GM12878 (cell line): ENCODE measurements around the gene COPZ1. TPM values are rescaled to one million over a fixed set of nuclear protein-coding genes. Genes with fewer than 3 reads are reported as not detected.

ENCODE experiments used
- CREM ChIP-seq: IDR thresholded peaks from 2 replicates; pipeline ENCODE4 v1.6.1; 2014; ENCODE audit warnings: antibody characterized with exemption, low read depth
- E4F1 ChIP-seq: fragments of 450-650 bp; IDR thresholded peaks from 2 replicates; pipeline ENCODE4 v1.6.1; 2018; ENCODE audit warnings: borderline replicate concordance, mild to moderate bottlenecking; ENCODE audit not compliant: partially characterized antibody
- EZH2 ChIP-seq: IDR thresholded peaks from 2 replicates; pipeline ENCODE4 v1.6.1; 2012; ENCODE audit warnings: low read depth, mild to moderate bottlenecking, control low read depth, inconsistent platforms, low read length, borderline replicate concordance; ENCODE audit not compliant: control insufficient read depth
- FOXM1 ChIP-seq: IDR thresholded peaks from 2 replicates; pipeline ENCODE4 v1.6.1; 2012; ENCODE audit warnings: low read depth, mild to moderate bottlenecking, inconsistent platforms, low read length, moderate library complexity
- HDAC6 ChIP-seq: fragments of 200-600 bp; sonication (generic); IDR thresholded peaks from one replicate; pipeline ENCODE4 v1.8.0; 2017; ENCODE audit warnings: antibody characterized with exemption; ENCODE audit not compliant: unreplicated experiment
- HDGF ChIP-seq: fragments of 450-650 bp; IDR thresholded peaks from 2 replicates; pipeline ENCODE4 v1.6.1; 2016; ENCODE audit warnings: antibody characterized with exemption
- IRF5 ChIP-seq: fragments of 450-650 bp; IDR thresholded peaks from 2 replicates; pipeline ENCODE4 v1.6.1; 2017; ENCODE audit warnings: borderline replicate concordance
- RELB ChIP-seq: fragments of 450-650 bp; IDR thresholded peaks from 2 replicates; pipeline ENCODE4 v1.6.1; 2017; ENCODE audit warnings: low read depth, mild to moderate bottlenecking, moderate library complexity
- TARDBP ChIP-seq: IDR thresholded peaks from 2 replicates; pipeline ENCODE4 v1.6.1; 2016; ENCODE audit warnings: borderline replicate concordance
- TCF12 ChIP-seq: IDR thresholded peaks from 2 replicates; pipeline ENCODE4 v1.6.1; 2011; ENCODE audit warnings: low read depth, mild to moderate bottlenecking, low read length
- TCF7 ChIP-seq: IDR thresholded peaks from 2 replicates; pipeline ENCODE4 v1.6.1; 2014; ENCODE audit warnings: antibody characterized with exemption, borderline replicate concordance
- ZNF207 ChIP-seq: fragments of 450-650 bp; IDR thresholded peaks from 2 replicates; pipeline ENCODE4 v1.6.1; 2014; ENCODE audit warnings: antibody characterized with exemption, mild to moderate bottlenecking, borderline replicate concordance
- ZNF592 ChIP-seq: fragments of 450-650 bp; IDR thresholded peaks from 2 replicates; pipeline ENCODE4 v1.6.1; 2017; ENCODE audit warnings: mild to moderate bottlenecking, moderate library complexity
- polyA plus RNA-seq, 11 experiments: library from polyadenylated mRNA; depleted of rRNA in 4 of 11; unstranded in 6 of 11; stranded (reverse) in 5 of 11; fragments of >200 nt; fragmentation: Nextera tagmentation in 4 of 11; fragmentation: Illumina TruSeq in 1 of 11; extraction: Ambion mirVana in 4 of 11; extraction: Trizol in 1 of 11; gene quantifications; 1 replicate in 1 of 11; 2 replicates in 10 of 11; pipeline versions ENCODE4 v1.2.1 to v1.2.3, GENCODE V29; 2011 to 2016; ENCODE audit warnings: inconsistent platforms in 2 of 11, missing spikeins in 2 of 11, low read depth in 1 of 11
- total RNA-seq, 4 experiments: library from RNA; depleted of rRNA in 3 of 4; stranded (reverse); fragments of >200 nt in 3 of 4; fragmentation: Illumina TruSeq in 1 of 4; extraction: Trizol in 1 of 4; gene quantifications; 2 replicates each; pipeline versions ENCODE4 v1.2.1 to v1.2.3, GENCODE V29; 2013 to 2021
- TF ChIP-seq, protein P1 (sequence below): fragments of 150-350 bp; IDR thresholded peaks from 2 replicates; pipeline ENCODE4 v1.6.1; 2016; ENCODE audit warnings: low read depth, low read length

Gene COPZ1
- total and polyA plus RNA-seq, 10 of the 15 experiments (the other 5 are each of a cell fraction or from before 2014, with no cell fraction given): 112 to 378 (median 184) TPM

GRCh38 chr12:54286042-54287030, 38.6 kb upstream of the COPZ1 start (continued):
- TF ChIP-seq FOXM1 (no peak), RELB (no peak), ZNF207 (no peak), TCF7 (no peak), EZH2 (no peak), ZNF592 (no peak), IRF5 (no peak), HDAC6 (no peak), TCF12 (no peak), E4F1 (no peak), HDGF (no peak), CREM (no peak), TARDBP (no peak)
- TF ChIP-seq, protein P1, sequence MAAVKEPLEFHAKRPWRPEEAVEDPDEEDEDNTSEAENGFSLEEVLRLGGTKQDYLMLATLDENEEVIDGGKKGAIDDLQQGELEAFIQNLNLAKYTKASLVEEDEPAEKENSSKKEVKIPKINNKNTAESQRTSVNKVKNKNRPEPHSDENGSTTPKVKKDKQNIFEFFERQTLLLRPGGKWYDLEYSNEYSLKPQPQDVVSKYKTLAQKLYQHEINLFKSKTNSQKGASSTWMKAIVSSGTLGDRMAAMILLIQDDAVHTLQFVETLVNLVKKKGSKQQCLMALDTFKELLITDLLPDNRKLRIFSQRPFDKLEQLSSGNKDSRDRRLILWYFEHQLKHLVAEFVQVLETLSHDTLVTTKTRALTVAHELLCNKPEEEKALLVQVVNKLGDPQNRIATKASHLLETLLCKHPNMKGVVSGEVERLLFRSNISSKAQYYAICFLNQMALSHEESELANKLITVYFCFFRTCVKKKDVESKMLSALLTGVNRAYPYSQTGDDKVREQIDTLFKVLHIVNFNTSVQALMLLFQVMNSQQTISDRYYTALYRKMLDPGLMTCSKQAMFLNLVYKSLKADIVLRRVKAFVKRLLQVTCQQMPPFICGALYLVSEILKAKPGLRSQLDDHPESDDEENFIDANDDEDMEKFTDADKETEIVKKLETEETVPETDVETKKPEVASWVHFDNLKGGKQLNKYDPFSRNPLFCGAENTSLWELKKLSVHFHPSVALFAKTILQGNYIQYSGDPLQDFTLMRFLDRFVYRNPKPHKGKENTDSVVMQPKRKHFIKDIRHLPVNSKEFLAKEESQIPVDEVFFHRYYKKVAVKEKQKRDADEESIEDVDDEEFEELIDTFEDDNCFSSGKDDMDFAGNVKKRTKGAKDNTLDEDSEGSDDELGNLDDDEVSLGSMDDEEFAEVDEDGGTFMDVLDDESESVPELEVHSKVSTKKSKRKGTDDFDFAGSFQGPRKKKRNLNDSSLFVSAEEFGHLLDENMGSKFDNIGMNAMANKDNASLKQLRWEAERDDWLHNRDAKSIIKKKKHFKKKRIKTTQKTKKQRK: no peak
